ENCODE data around the gene TTC17.

The TTC17 gene

DNA sequence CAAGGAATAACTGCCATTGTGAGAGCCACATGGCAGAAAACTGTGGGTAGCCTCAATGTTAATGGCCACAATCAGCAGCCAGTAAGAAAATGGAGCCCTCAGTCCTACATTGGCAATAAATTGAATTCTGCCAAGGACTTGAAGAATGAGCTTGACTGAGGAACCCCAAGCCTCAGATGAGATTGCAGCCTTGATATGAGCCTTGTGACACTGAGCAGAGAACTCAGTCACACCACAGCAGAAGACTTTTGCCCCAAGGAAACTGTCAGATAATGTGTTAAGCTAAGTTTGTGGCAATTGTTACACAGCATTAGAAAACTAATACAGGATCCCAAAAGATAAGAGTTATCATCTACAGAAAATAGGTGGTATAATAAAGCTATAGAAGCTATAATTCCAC is 2.4 kb upstream of the TTC17 start:
- no peaks in the 10 kb centered on the region for H3K4me1 ChIP-seq
- no peaks in the 10 kb centered on the region for H3K36me3 ChIP-seq (ENCODE audit: control insufficient read depth, insufficient read depth, low read length)
- no peak overlapping the region for H2AFZ ChIP-seq
- H3K4me3 ChIP-seq (ENCODE audit: low read depth, low read length) = no peak overlapping the region
- no peaks in the 10 kb centered on the region for H3K27me3 ChIP-seq (ENCODE audit: control insufficient read depth, insufficient read depth, low read length)
- H3K79me2 ChIP-seq = peaks cover 12% of the 10 kb centered on the region
- no peak overlapping the region for H3K4me2 ChIP-seq (ENCODE audit: low read length)
- no peaks in the 10 kb centered on the region for H3K9me3 ChIP-seq (ENCODE audit: control insufficient read depth, low read length)
- no peak overlapping the region for H3K27ac ChIP-seq
- TF ChIP-seq, protein P1, sequence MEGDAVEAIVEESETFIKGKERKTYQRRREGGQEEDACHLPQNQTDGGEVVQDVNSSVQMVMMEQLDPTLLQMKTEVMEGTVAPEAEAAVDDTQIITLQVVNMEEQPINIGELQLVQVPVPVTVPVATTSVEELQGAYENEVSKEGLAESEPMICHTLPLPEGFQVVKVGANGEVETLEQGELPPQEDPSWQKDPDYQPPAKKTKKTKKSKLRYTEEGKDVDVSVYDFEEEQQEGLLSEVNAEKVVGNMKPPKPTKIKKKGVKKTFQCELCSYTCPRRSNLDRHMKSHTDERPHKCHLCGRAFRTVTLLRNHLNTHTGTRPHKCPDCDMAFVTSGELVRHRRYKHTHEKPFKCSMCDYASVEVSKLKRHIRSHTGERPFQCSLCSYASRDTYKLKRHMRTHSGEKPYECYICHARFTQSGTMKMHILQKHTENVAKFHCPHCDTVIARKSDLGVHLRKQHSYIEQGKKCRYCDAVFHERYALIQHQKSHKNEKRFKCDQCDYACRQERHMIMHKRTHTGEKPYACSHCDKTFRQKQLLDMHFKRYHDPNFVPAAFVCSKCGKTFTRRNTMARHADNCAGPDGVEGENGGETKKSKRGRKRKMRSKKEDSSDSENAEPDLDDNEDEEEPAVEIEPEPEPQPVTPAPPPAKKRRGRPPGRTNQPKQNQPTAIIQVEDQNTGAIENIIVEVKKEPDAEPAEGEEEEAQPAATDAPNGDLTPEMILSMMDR (IDR thresholded peaks at IDR 0.05) = no peak
- no peak overlapping the region for H3K9ac ChIP-seq

DNA sequence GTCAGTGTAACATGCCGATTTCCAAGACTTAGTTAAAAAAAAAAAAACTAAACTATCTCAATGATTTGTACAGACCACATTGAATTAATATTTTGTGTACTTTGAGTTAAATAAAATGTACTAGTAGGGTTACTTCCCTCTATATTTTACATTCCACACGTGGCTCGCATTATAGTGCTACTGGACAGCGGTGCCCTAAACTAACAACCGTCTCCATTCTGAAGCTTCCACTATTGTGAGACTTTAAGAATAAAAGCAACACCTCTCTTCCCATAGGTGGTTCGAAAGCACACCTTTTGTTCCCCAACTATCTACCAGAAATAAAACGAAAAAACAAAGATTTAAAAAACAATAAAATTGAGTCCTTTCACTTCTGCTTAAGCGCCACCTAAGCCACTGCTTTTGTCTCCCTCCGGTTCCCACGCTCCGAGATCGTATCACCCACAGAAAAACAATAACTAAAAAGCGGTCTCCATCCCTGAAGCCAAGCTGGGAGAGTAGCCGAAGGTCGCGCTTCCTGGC is 380 bp upstream of the TTC17 start:
- Histone ChIP-seq H2AFZ (peak overlapping the region; percentile 48), H3K36me3 (ENCODE audit: control insufficient read depth, insufficient read depth, low read length) (no peaks in the 10 kb centered on the region), H3K27me3 (ENCODE audit: control insufficient read depth, insufficient read depth, low read length) (no peaks in the 10 kb centered on the region), H3K9me3 (ENCODE audit: control insufficient read depth, low read length) (no peaks in the 10 kb centered on the region), H3K4me1 (no peaks in the 10 kb centered on the region), H3K79me2 (peaks cover 17% of the 10 kb centered on the region), H3K27ac (peak overlapping the region; percentile 64), H3K9ac (no peak overlapping the region), H3K4me2 (ENCODE audit: low read length) (peak overlapping the region; percentile 61), H3K4me3 (ENCODE audit: low read depth, low read length) (peak overlapping the region; percentile 72)
- TF ChIP-seq, protein P1 (IDR thresholded peaks at IDR 0.05) = no peak

DNA sequence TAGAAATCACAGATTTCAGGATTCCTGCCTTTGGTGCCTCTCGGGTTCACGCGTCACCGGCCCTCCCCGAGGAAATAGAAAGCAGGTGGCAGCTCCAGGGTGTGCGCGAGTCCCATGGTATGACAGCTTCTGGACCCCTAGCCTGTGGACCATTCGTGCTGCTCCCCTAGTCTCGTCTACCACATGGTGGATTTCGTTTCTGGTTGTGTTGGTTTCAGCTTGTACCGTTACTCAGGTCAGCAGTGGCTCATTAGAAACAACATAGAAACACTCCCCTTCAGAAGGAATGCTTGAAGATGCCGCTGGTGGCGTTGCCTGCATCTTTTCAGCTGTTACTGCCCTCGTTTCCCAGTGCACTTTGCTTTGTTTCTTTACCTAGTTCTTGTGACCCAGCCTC is 700 bp downstream of the TTC17 start:
- TF ChIP-seq, protein P1 (IDR thresholded peaks at IDR 0.05) = no peak
- H3K36me3 ChIP-seq (ENCODE audit: control insufficient read depth, insufficient read depth, low read length) = no peaks in the 10 kb centered on the region
- H3K4me1 ChIP-seq = no peaks in the 10 kb centered on the region
- no peaks in the 10 kb centered on the region for H3K9me3 ChIP-seq (ENCODE audit: control insufficient read depth, low read length)
- peak overlapping the region; percentile 61 for H3K4me2 ChIP-seq (ENCODE audit: low read length)
- H3K27me3 ChIP-seq (ENCODE audit: control insufficient read depth, insufficient read depth, low read length) = no peaks in the 10 kb centered on the region
- peak overlapping the region; percentile 72 for H3K4me3 ChIP-seq (ENCODE audit: low read depth, low read length)
- H3K79me2 ChIP-seq = peaks cover 17% of the 10 kb centered on the region
- H2AFZ ChIP-seq = peak overlapping the region; percentile 48
- peak overlapping the region; percentile 53 for H3K9ac ChIP-seq
- H3K27ac ChIP-seq = peak overlapping the region; percentile 64

DNA sequence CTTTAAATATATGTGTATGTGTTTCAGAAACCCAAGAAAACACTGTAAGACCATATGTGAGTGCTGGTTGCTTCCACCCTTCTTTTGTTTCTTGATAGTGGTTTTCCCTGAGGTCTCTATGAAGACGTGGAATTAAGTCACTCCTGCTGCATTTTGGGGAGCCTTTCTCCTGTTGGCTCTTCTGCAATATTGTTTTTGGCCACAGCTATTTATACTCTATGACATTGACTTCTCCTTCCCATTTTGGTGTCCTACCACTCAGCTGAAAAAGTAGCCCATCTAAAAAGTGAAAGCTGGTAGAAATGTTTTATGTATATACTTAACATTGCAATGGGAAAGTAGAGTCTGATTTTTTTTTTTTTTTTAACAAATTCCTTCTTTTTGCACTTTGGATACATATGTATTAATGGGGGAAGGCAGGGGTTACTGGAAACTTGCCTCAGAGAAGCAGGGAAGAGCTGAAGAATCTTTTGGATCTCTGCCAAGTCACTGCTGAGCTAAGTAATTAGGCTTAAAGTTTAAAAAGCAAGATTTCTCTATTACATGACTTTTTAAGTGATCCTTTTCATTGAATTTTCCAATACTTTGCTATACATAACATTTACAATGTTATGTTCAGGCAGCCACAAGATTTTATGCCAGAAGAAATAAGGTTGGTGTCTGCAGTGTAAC is 1.8 kb downstream of the TTC17 start:
- H2AFZ ChIP-seq = no peak overlapping the region
- H3K79me2 ChIP-seq = peaks cover 25% of the 10 kb centered on the region
- H3K27me3 ChIP-seq (ENCODE audit: control insufficient read depth, insufficient read depth, low read length) = no peaks in the 10 kb centered on the region
- no peak overlapping the region for H3K9ac ChIP-seq
- TF ChIP-seq, protein P1 (IDR thresholded peaks at IDR 0.05) = no peak
- peak overlapping the region; percentile 72 for H3K4me3 ChIP-seq (ENCODE audit: low read depth, low read length)
- peak overlapping the region; percentile 61 for H3K4me2 ChIP-seq (ENCODE audit: low read length)
- no peaks in the 10 kb centered on the region for H3K36me3 ChIP-seq (ENCODE audit: control insufficient read depth, insufficient read depth, low read length)
- no peaks in the 10 kb centered on the region for H3K9me3 ChIP-seq (ENCODE audit: control insufficient read depth, low read length)
- no peak overlapping the region for H3K27ac ChIP-seq
- H3K4me1 ChIP-seq = no peaks in the 10 kb centered on the region

DNA sequence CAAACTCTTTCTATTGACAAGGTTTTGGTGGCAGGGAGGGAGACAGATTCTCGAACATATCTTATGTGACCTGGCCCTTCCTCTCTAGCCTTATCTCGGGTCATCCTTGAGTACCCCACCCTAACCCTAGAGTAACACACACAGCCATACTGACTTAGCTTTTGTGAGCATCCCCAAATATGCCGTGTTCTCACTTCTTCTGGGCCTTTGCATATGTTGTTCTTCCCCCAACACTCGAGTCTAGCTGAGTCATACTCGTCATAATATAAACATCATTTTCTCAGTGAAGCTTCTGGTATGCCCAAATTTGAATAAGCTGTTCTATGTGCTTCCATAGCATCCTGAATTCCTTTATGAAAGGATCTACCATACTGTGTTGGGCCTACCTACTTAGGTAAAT is 8.0 kb downstream of the TTC17 start:
- Histone ChIP-seq H3K4me3 (ENCODE audit: low read depth, low read length) (no peak overlapping the region), H2AFZ (no peak overlapping the region), H3K27me3 (ENCODE audit: control insufficient read depth, insufficient read depth, low read length) (no peaks in the 10 kb centered on the region), H3K9me3 (ENCODE audit: control insufficient read depth, low read length) (no peaks in the 10 kb centered on the region), H3K4me2 (ENCODE audit: low read length) (no peak overlapping the region), H3K4me1 (peaks cover 3% of the 10 kb centered on the region), H3K9ac (no peak overlapping the region), H3K27ac (no peak overlapping the region), H3K36me3 (ENCODE audit: control insufficient read depth, insufficient read depth, low read length) (no peaks in the 10 kb centered on the region), H3K79me2 (peaks cover 22% of the 10 kb centered on the region)
- TF ChIP-seq, protein P1 (IDR thresholded peaks at IDR 0.05) = no peak

All from parathyroid adenoma (tissue), 2 donors.